ENCODE data around the gene LSP1. TPM values are rescaled to one million over a fixed set of nuclear protein-coding genes. Genes with fewer than 3 reads are reported as not detected.

Gene LSP1
- total and polyA plus RNA-seq, 12 donors, result 4.0 to 1,341 (median 278) TPM

- DNase-seq, result peak in 1 of 7 donors; percentile 15
- no peak overlapping the region for H3K4me3 ChIP-seq
- H3K9me3 ChIP-seq (replicated peaks in 1 of 3), result no peaks in the 10 kb centered on the region
- H3K4me1 ChIP-seq (replicated peaks in 1 of 2), result no peaks in the 10 kb centered on the region
- WGBS, 4 donors, result 51 to 85% (median 67%) methylated on average over 7 to 14 of the region's 14 CpGs
- no peaks in the 10 kb centered on the region for H3K36me3 ChIP-seq (replicated peaks in 1 of 2)
- intact Hi-C loops (cut with DNase I), result loop anchor here in 1 of 2 donors (5.0 kb wide), 2 partner anchors 85 to 230 kb away; partner anchors contain the start of gene TNNI2
- H3K27ac ChIP-seq, result peak overlapping the region in 2 of 5 donors; percentile 54 to 68
- no peaks in the 10 kb centered on the region for H3K27me3 ChIP-seq
- TF ChIP-seq CTCF (IDR thresholded peaks at IDR 0.05), result no peak
- TF ChIP-seq POLR2A (IDR thresholded peaks at IDR 0.05), result no peak
These were observed 69.7 kb downstream of the LSP1 start for GRCh38 chr11:1922481-1923081.

- Histone ChIP-seq H3K9me3 (replicated peaks in 1 of 3) (no peaks in the 10 kb centered on the region), H3K27me3 (no peaks in the 10 kb centered on the region), H3K4me3 (no peak overlapping the region), H3K4me1 (replicated peaks in 1 of 2) (no peaks in the 10 kb centered on the region), H3K36me3 (replicated peaks in 1 of 2) (no peaks in the 10 kb centered on the region), H3K27ac (no peak overlapping the region)
- no peak for DNase-seq
- 83 to 88% (median 87%) methylated on average over 18 to 22 of the region's 22 CpGs for WGBS, 4 donors
- intact Hi-C loops (cut with DNase I), result loop anchor here in 1 of 2 donors (5.0 kb wide), 2 partner anchors 86 to 231 kb away; partner anchors contain the start of gene TNNI2
- TF ChIP-seq CTCF (IDR thresholded peaks at IDR 0.05) (no peak), POLR2A (IDR thresholded peaks at IDR 0.05) (no peak)
These were observed 70.5 kb downstream of the LSP1 start for GRCh38 chr11:1923201-1923956.

GRCh38 chr11:1924181-1924580 lies 71.3 kb downstream of the LSP1 start:
- no peaks in the 10 kb centered on the region for H3K9me3 ChIP-seq (replicated peaks in 1 of 3)
- WGBS, 4 donors, result 81 to 90% (median 85%) methylated on average over 15 to 17 of the region's 17 CpGs
- intact Hi-C loops (cut with DNase I), result loop anchor here in 1 of 2 donors (5.0 kb wide), 2 partner anchors 87 to 232 kb away; partner anchors contain the start of gene TNNI2
- no peaks in the 10 kb centered on the region for H3K27me3 ChIP-seq
- H3K4me1 ChIP-seq (replicated peaks in 1 of 2), result no peaks in the 10 kb centered on the region
- H3K4me3 ChIP-seq, result no peak overlapping the region
- H3K27ac ChIP-seq, result no peak overlapping the region
- DNase-seq, result peak in 1 of 7 donors; percentile 20
- no peaks in the 10 kb centered on the region for H3K36me3 ChIP-seq (replicated peaks in 1 of 2)
- no peak for TF ChIP-seq POLR2A (IDR thresholded peaks at IDR 0.05)
- TF ChIP-seq CTCF (IDR thresholded peaks at IDR 0.05), result no peak

- DNase-seq, result no peak
- H3K27ac ChIP-seq, result no peak overlapping the region
These were observed 71.9 kb downstream of the LSP1 start for GRCh38 chr11:1924646-1925372.

More at GRCh38 chr11:1924646-1925372, 71.9 kb downstream of the LSP1 start:
- no peak overlapping the region for H3K4me3 ChIP-seq
- no peaks in the 10 kb centered on the region for H3K9me3 ChIP-seq (replicated peaks in 1 of 3)
- H3K4me1 ChIP-seq (replicated peaks in 1 of 2), result no peaks in the 10 kb centered on the region
- 81 to 90% (median 85%) methylated on average over 10 to 21 of the region's 21 CpGs for WGBS, 4 donors
- H3K27me3 ChIP-seq, result no peaks in the 10 kb centered on the region
- TF ChIP-seq POLR2A (IDR thresholded peaks at IDR 0.05) (no peak), CTCF (IDR thresholded peaks at IDR 0.05) (no peak)
- intact Hi-C loops (cut with DNase I), result loop anchor here in 1 of 2 donors (5.0 kb wide), 2 partner anchors 88 to 233 kb away; partner anchors contain the start of gene TNNI2
- no peaks in the 10 kb centered on the region for H3K36me3 ChIP-seq (replicated peaks in 1 of 2)

Data from adrenal gland (tissue), 12 donors.